HCT116 (cell line): ENCODE measurements around the gene EZH2. TPM values are rescaled to one million over a fixed set of nuclear protein-coding genes. Genes with fewer than 3 reads are reported as not detected.

Source experiments
- ATAC-seq: fragments of 200-7000 bp; cut with Tn5 transposase; 2 replicates; pipeline ENCODE4 v1.9.1; 2020; ENCODE audit warnings: mild to moderate bottlenecking, moderate library complexity
- BruUV-seq: library from RNA; stranded (reverse); fragments of 400-500 nt; replicated peaks from 2 replicates; lab custom pipeline; 2021; lab: Mats Ljungman, UMichigan
- CTCF ChIA-PET: fragments of 300-600 bp; sonication (Branson Sonifier 250); formaldehyde crosslinking; loops from one replicate; lab custom pipeline; 2021; ENCODE audit warnings: antibody characterized with exemption; lab: Charles Lee
- POLR2A ChIA-PET: fragments of 300-600, 350-600 bp; sonication (Branson Sonifier 250); formaldehyde crosslinking; loops from one replicate; lab custom pipeline; 2021; ENCODE audit warnings: antibody characterized with exemption; lab: Charles Lee
- RAD21 ChIA-PET, 2 experiments: fragments of 300-600 bp; sonication (Branson Sonifier 250); formaldehyde crosslinking; loops; one replicate each; lab custom pipeline; 2023; ENCODE audit warnings: low total read pairs in 2 of 2; ENCODE audit not compliant: uncharacterized antibody in 2 of 2, unreplicated experiment in 2 of 2, low non-redundant PET in 1 of 2; lab: Charles Lee
- DNase-seq: peaks from one replicate; pipeline ENCODE4 v3.0.0-alpha.2; 2010; ENCODE audit warnings: low read depth, low spot score
- H2AFZ ChIP-seq: fragments of 200-600 bp; shearing (Covaris generic), sonication (generic); 2 replicates; pipeline ENCODE4 v1.6.1; 2017; ENCODE audit warnings: low read depth, mixed run types, mixed read lengths, antibody characterized with exemption, low read length; ENCODE audit not compliant: poor library complexity, severe bottlenecking
- H3K27ac ChIP-seq: 2 replicates; pipeline ENCODE4 v1.5.1; 2012; ENCODE audit warnings: low read depth, low read length
- H3K27me3 ChIP-seq: fragments of 200-600 bp; sonication (generic); 2 replicates; pipeline ENCODE4 v1.6.1; 2016; ENCODE audit warnings: mixed run types, low read length, mixed read lengths; ENCODE audit not compliant: insufficient read depth
- H3K36me3 ChIP-seq, 2 experiments: fragments of 200-500 bp in 1 of 2; fragments of 200-600 bp in 1 of 2; sonication (Bioruptor generic) in 1 of 2; sonication (generic) in 1 of 2; 2 replicates each; pipeline versions ENCODE4 v1.5.1 to v1.6.1; 2014 to 2016; ENCODE audit warnings: low read length in 2 of 2, inconsistent platforms in 1 of 2, mixed read lengths in 1 of 2, mixed run types in 1 of 2; ENCODE audit not compliant: insufficient read depth in 2 of 2, control insufficient read depth in 1 of 2
- H3K4me1 ChIP-seq, 2 experiments: fragments of 200-600 bp in 1 of 2; sonication (generic) in 1 of 2; 2 replicates each; pipeline versions ENCODE4 v1.5.1 to v1.6.1; 2012 to 2017; ENCODE audit warnings: low read length in 2 of 2, inconsistent platforms in 1 of 2, mild to moderate bottlenecking in 1 of 2, mixed read lengths in 1 of 2, mixed run types in 1 of 2, moderate library complexity in 1 of 2; ENCODE audit not compliant: insufficient read depth in 2 of 2, control insufficient read depth in 1 of 2
- H3K4me2 ChIP-seq: fragments of 200-600 bp; sonication (generic); 2 replicates; pipeline ENCODE4 v1.6.1; 2017; ENCODE audit warnings: mixed run types, low read length, mixed read lengths
- H3K4me3 ChIP-seq, 2 experiments: fragments of 200-600 bp in 1 of 2; sonication (generic) in 1 of 2; replicated peaks in 1 of 2; 2 replicates each; pipeline ENCODE4 v1.5.1; 2011 to 2016; ENCODE audit warnings: low read length in 2 of 2, control low read depth in 1 of 2, low read depth in 1 of 2, mild to moderate bottlenecking in 1 of 2, mixed read lengths in 1 of 2, mixed run types in 1 of 2
- H3K79me2 ChIP-seq: fragments of 200-600 bp; sonication (generic); 2 replicates; pipeline ENCODE4 v1.6.1; 2017; ENCODE audit warnings: mild to moderate bottlenecking, mixed run types, low read length, moderate library complexity, mixed read lengths; ENCODE audit not compliant: insufficient read depth
- H3K9ac ChIP-seq: fragments of 200-600 bp; sonication (generic); 2 replicates; pipeline ENCODE4 v1.6.1; 2016; ENCODE audit warnings: low read length, mixed read lengths
- H3K9me2 ChIP-seq: fragments of 200-600 bp; sonication (generic), shearing (Covaris generic); 2 replicates; pipeline ENCODE4 v1.6.1; 2017; ENCODE audit warnings: mixed run types, mild to moderate bottlenecking, moderate library complexity; ENCODE audit not compliant: insufficient read depth
- H3K9me3 ChIP-seq, 2 experiments: fragments of 200-500 bp in 1 of 2; fragments of 200-600 bp in 1 of 2; sonication (Bioruptor generic) in 1 of 2; sonication (generic) in 1 of 2; 2 replicates each; pipeline ENCODE4 v1.6.1; 2014 to 2017; ENCODE audit warnings: low read length in 2 of 2, mixed read lengths in 2 of 2, inconsistent platforms in 1 of 2, low read depth in 1 of 2, mild to moderate bottlenecking in 1 of 2, mixed run types in 1 of 2, moderate library complexity in 1 of 2; ENCODE audit not compliant: control insufficient read depth in 1 of 2, insufficient read depth in 1 of 2
- H4K20me1 ChIP-seq: fragments of 200-600 bp; sonication (generic), shearing (Covaris generic); 2 replicates; pipeline ENCODE4 v1.6.1; 2017; ENCODE audit warnings: mixed run types, mild to moderate bottlenecking, moderate library complexity; ENCODE audit not compliant: insufficient read depth
- EGR1 ChIP-seq: IDR thresholded peaks from 2 replicates; pipeline ENCODE4 v1.6.1; 2012; ENCODE audit warnings: low read depth
- ELF1 ChIP-seq: IDR thresholded peaks from 2 replicates; pipeline ENCODE4 v1.6.1; 2012; ENCODE audit warnings: low read depth, borderline replicate concordance
- FOSL1 ChIP-seq: IDR thresholded peaks from 2 replicates; pipeline ENCODE4 v1.6.1; 2012; ENCODE audit warnings: low read depth
- MAX ChIP-seq: IDR thresholded peaks from 2 replicates; pipeline ENCODE4 v1.6.1; 2012
- POLR2A ChIP-seq: IDR thresholded peaks from 2 replicates; pipeline ENCODE4 v1.7.0; 2011; ENCODE audit warnings: borderline replicate concordance; ENCODE audit not compliant: insufficient read depth, insufficient read length; ENCODE audit errors: extremely low read depth
- RAD21 ChIP-seq: IDR thresholded peaks from 2 replicates; pipeline ENCODE4 v1.6.1; 2012; ENCODE audit warnings: low read depth, mild to moderate bottlenecking
- REST ChIP-seq: IDR thresholded peaks from 2 replicates; pipeline ENCODE4 v1.6.1; 2012; ENCODE audit warnings: low read depth
- SRF ChIP-seq: IDR thresholded peaks from 2 replicates; pipeline ENCODE4 v1.6.1; 2012; ENCODE audit warnings: low read depth
- TCF7L2 ChIP-seq: IDR thresholded peaks from 2 replicates; pipeline ENCODE4 v1.7.0; 2011; ENCODE audit warnings: borderline replicate concordance, inconsistent platforms; ENCODE audit not compliant: insufficient read depth, insufficient read length; ENCODE audit errors: extremely low read depth
- ZBTB33 ChIP-seq: IDR thresholded peaks from 2 replicates; pipeline ENCODE4 v1.6.1; 2011; ENCODE audit warnings: mild to moderate bottlenecking, low read length, moderate library complexity; ENCODE audit not compliant: insufficient replicate concordance; ENCODE audit errors: extremely low read depth
- ZFX ChIP-seq: fragments of 450-650 bp; IDR thresholded peaks from 2 replicates; pipeline ENCODE4 v1.6.1; 2017
- ZNF274 ChIP-seq: fragments of 200-500 bp; sonication (Bioruptor generic); IDR thresholded peaks from 2 replicates; pipeline ENCODE4 v1.6.1; 2014; ENCODE audit warnings: mild to moderate bottlenecking, low read depth, low read length, inconsistent platforms
- intact Hi-C: fragments of 100-400 bp; cut with micrococcal nuclease; formaldehyde crosslinking; loops from 2 replicates; pipeline ENCODE4 v1.10.0; 2022
- total RNA-seq: library from RNA; stranded (reverse); gene quantifications from one replicate; pipeline ENCODE4 v1.2.1, GENCODE V29; 2021; ENCODE audit not compliant: unreplicated experiment
- TF ChIP-seq, protein P1 (sequence below): IDR thresholded peaks from 2 replicates; pipeline ENCODE4 v1.6.1; 2012

EZH2 gene
- total RNA-seq, 1 experiment from 2014 or later: 55.2 TPM

- BruUV-seq: no TSS peak
Measured at GRCh38 chr7:148809856-148810255, 74.2 kb downstream of the EZH2 start.

More at GRCh38 chr7:148809856-148810255, 74.2 kb downstream of the EZH2 start:
- CTCF ChIA-PET: no interaction called here
- Histone ChIP-seq H3K4me3 (no peak overlapping the region), H3K79me2 (peaks cover 5% of the 10 kb centered on the region; the same call in 1 of the 2 replicates), H4K20me1 (no peaks in the 10 kb centered on the region), H3K4me1 (no peaks in the 10 kb centered on the region), H3K4me2 (no peak overlapping the region), H3K9me2 (no peaks in the 10 kb centered on the region), H3K36me3 (peaks cover 30 to 57% of the 10 kb centered on the region in 2 experiments), H3K9me3 (no peaks in the 10 kb centered on the region), H3K27ac (no peak overlapping the region), H3K9ac (no peak overlapping the region), H3K27me3 (no peaks in the 10 kb centered on the region), H2AFZ (no peak overlapping the region)
- DNase-seq (no peak), ATAC-seq (no peak; the same call in 1 of the 2 replicates)
- no peak for TF ChIP-seq RAD21
- no peak for TF ChIP-seq ZNF274
- no peak for TF ChIP-seq MAX
- TF ChIP-seq SRF: no peak
- TF ChIP-seq REST: no peak
- TF ChIP-seq TCF7L2: no peak
- no peak for TF ChIP-seq ZBTB33
- TF ChIP-seq FOSL1: no peak
- TF ChIP-seq, protein P1, sequence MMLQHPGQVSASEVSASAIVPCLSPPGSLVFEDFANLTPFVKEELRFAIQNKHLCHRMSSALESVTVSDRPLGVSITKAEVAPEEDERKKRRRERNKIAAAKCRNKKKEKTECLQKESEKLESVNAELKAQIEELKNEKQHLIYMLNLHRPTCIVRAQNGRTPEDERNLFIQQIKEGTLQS: no peak
- no peak for TF ChIP-seq POLR2A
- no peak for TF ChIP-seq EGR1
- TF ChIP-seq ELF1: no peak
- TF ChIP-seq ZFX: no peak
- intact Hi-C loops: no loop called here
- POLR2A ChIA-PET: no interaction called here
- RAD21 ChIA-PET: no interaction called here
